Neutrophil (primary cell): ENCODE measurements around the gene ADCY1.

Experiments used
- H3K27ac ChIP-seq: fragments of 200-600 bp; sonication (generic); 2 replicates; pipeline ENCODE4 v1.5.1; 2016; ENCODE audit warnings: mild to moderate bottlenecking, moderate library complexity
- H3K27me3 ChIP-seq: fragments of 200-600 bp; sonication (generic); 2 replicates; pipeline ENCODE4 v1.6.0; 2016; ENCODE audit warnings: mild to moderate bottlenecking
- H3K36me3 ChIP-seq: fragments of 200-600 bp; sonication (generic); 2 replicates; pipeline ENCODE4 v1.5.1; 2017
- H3K4me1 ChIP-seq, 2 experiments: fragments of 200-600 bp in 1 of 2; sonication (generic) in 1 of 2; 1 replicate in 1 of 2; 2 replicates in 1 of 2; pipeline versions ENCODE4 v1.5.1 to v1.6.1; 2013 to 2016; ENCODE audit warnings: low read depth in 1 of 2, low read length in 1 of 2, mild to moderate bottlenecking in 1 of 2, moderate library complexity in 1 of 2; ENCODE audit not compliant: control insufficient read depth in 1 of 2, insufficient read depth in 1 of 2
- H3K4me3 ChIP-seq, 2 experiments: fragments of 200-600 bp in 1 of 2; sonication (generic) in 1 of 2; 1 replicate in 1 of 2; 2 replicates in 1 of 2; pipeline ENCODE4 v1.5.1; 2013 to 2016; ENCODE audit warnings: low read depth in 1 of 2, low read length in 1 of 2, mild to moderate bottlenecking in 1 of 2, moderate library complexity in 1 of 2
- H3K9me3 ChIP-seq: fragments of 200-600 bp; sonication (generic); 2 replicates; pipeline ENCODE4 v1.5.1; 2016
- CTCF ChIP-seq: fragments of 200-600 bp; sonication (generic); IDR thresholded peaks from 2 replicates; pipeline ENCODE4 v1.5.1; 2016; ENCODE audit warnings: antibody characterized with exemption

The ADCY1 gene

DNA sequence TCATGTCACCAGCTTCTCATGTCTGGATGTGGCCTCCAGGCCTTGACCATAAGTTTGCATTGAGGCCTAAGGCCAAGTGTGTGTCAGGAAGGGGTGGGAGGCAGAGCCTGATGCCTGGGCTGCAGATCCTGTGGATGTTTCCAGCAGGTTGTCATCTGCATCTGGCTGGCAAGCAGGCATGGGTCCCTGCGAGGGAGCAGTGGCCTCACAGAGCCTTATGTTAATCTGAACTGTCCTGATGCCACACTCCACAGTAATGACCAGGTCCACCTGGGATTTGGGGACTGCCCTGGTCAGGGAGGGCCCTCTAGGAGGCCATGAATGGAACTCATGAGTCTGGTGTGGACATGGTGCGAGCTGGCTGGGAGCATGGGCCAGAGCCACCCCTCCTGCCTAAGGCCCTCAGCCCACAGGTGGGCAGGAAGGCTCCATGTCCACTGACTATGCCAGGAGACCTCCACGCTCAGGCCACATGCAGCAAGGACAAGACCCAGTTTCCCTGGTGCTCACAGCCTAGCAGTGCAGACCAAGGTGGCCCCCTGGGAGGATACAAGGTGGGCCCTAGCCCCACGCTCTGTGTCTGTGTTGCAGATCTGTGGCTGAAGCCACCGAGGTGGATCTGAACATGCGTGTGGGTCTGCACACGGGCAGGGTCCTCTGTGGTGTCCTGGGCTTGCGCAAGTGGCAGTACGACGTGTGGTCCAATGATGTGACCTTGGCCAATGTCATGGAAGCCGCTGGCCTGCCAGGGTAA, 83.1 kb downstream of the ADCY1 start:
- Histone ChIP-seq H3K36me3 (no peaks in the 10 kb centered on the region), H3K4me3 (no peak overlapping the region), H3K4me1 (no peaks in the 10 kb centered on the region), H3K9me3 (no peaks in the 10 kb centered on the region), H3K27me3 (no peaks in the 10 kb centered on the region), H3K27ac (no peak overlapping the region)
- TF ChIP-seq CTCF: no peak

DNA sequence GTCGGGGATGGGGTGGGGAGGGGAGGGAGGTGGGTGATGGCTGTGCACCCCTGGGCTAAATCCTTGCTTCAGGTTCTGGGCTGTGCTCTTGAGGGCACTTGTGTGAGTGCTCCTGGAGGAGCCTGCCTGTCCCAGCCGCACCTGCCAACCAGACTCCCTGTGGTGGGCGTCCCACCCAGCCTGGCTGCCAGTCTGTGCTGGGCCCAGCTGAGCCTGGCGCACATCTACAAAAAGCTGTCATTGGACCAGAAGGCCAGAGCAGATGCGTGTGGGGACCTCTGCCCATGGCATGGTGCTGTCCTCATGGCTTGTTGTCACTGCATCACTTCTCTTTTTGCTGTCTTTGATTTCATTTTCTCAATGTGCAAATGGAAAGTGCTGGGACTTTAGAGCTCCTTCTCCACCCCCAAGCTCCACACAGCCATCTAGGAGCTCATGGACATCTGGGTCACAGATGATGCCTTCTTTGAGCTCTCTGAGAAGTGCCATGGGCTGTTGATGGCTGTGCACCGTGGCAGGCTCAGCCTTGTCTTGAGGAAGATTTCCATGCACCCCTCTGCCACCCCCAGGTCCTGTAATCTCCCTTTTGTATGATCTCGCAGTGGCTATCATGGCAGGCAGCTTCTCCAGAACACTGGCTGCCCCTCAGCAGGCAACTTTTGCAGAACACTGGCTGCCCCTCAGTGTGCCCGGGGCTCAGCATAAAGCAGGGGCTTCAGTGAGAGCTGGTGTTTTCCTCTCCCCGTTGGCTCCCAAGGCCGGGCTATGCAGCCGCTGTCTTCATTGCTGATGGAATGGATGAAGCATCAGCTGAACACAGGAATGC, 83.9 kb downstream of the ADCY1 start:
- H3K9me3 ChIP-seq: no peaks in the 10 kb centered on the region
- no peak overlapping the region for H3K4me3 ChIP-seq
- H3K36me3 ChIP-seq: no peaks in the 10 kb centered on the region
- no peaks in the 10 kb centered on the region for H3K4me1 ChIP-seq
- no peak for TF ChIP-seq CTCF
- no peaks in the 10 kb centered on the region for H3K27me3 ChIP-seq
- H3K27ac ChIP-seq: no peak overlapping the region

- no peaks in the 10 kb centered on the region for H3K36me3 ChIP-seq
- TF ChIP-seq CTCF: no peak
These were observed 84.7 kb downstream of the ADCY1 start for GRCh38 chr7:45658716-45659495.

GRCh38 chr7:45659496-45660139, 85.5 kb downstream of the ADCY1 start:
- Histone ChIP-seq H3K4me3 (no peak overlapping the region), H3K27me3 (no peaks in the 10 kb centered on the region), H3K27ac (no peak overlapping the region), H3K4me1 (no peaks in the 10 kb centered on the region), H3K9me3 (no peaks in the 10 kb centered on the region), H3K36me3 (no peaks in the 10 kb centered on the region)
- no peak for TF ChIP-seq CTCF

More at GRCh38 chr7:45658716-45659495, 84.7 kb downstream of the ADCY1 start:
- Histone ChIP-seq H3K27ac (no peak overlapping the region), H3K27me3 (no peaks in the 10 kb centered on the region), H3K4me3 (no peak overlapping the region), H3K9me3 (no peaks in the 10 kb centered on the region), H3K4me1 (no peaks in the 10 kb centered on the region)
